ENCODE measurements around the gene TMEM187.

TMEM187 gene

DNA sequence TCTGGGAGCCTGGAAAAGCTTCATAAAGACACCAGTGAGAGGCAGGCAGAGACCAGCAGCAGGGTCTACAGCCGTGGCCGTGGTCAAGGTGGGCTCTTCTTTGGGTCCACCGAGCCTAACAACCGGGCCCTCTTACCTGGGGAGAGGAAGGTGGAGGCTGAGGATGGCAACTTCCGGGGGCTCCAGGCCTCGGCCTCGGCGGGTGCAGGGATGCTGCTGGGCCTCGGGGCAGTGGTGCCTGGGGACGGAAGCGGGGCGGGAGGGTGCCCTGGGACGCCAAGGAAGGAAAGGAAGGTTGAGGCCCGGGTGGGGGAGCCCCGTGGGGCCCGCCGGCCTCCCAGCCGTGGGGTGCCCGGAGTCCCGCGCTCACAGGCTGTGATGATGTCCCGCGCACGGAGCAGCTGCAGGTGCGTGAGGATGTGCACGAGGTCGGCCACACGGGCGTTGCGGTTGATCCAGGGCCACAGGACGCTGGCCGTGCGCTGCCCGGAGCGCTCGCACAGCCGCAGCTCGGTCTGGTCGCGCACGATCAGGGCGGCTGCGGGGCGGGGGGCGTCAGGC is 46.6 kb downstream of the TMEM187 start:
- DNase-seq (ENCODE audit: low read depth in 1 of 2, low spot score in 1 of 2): no peak

DNA sequence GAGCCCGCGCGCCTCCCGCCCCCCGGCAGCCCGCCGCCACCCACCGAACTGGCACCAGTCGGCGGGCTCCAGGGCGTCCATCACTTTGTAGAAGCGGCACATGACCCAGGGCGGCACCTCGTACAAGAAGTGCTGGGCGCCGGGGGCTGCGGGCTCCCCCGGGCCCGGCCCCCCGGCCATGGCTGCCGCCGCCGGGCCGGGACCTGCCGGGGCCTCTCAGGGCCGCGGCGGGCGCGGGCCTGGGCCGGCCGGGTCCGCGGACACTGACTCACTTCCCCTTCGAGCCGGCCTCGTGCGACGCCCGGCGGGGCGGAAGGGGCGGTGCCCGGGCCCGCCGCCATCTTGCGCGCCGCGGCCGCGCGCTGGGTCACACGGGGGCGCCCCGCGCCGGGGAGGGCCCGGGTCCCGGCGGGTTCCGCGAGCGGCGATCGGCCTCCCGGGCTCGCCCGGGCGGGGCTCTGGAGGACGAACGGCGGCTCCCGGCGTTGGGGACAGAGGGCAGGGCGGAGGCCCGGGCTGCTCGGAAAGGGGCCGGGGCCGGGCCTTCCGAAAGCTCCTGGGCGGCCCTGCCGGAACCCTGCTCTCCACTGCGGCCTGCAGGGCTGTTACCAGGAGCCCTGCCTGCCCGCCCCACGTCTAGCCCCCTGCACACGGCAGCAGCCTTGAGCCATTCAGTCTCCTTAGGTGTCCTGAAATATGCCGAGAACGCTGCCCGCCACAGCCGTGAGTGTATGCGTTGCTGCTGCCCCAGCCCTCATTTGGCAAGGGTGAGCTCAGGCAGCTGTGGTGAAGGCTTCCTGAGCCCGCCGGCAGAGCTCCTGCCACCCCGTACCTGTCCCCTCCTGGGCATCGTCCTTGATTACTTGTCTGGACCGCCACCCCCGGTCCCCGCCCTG is 47.3 kb downstream of the TMEM187 start, which contains the start of gene IRAK1:
Gene IRAK1 (minus strand): TSS at position 270 of the 896 bp plus-strand sequence. CDS start 90 bp downstream, at position 180.
- peak in 1 of 2 donors; percentile 49 for DNase-seq (ENCODE audit: low read depth in 1 of 2, low spot score in 1 of 2)

DNA sequence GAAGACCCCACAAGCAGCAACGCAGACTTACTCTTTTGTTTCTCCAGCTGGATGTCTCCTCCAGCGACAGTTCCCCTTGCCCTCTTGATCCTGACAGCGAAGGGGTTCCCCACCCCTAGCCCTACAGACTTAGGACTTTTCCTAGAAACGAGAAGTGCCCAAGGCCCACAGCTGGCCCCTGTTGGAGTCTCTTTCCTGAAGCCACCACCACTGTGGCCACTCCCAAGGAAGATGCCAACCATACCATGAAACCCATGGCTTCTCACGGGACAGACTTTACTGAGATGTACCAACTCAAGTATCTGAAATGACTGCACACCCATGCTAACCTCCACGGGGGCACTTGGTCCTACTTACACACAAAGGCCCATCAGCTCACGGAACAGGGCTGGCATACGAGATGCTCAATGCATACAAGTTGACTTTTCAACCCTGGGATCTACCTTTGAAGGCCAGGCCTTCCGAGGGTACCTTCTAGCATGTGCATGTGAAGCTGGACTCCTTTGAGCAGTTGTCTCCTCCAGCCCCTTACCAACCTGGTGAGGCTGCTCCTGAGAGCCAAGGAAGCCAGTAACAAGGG is 48.1 kb downstream of the TMEM187 start:
- DNase-seq (ENCODE audit: low read depth in 1 of 2, low spot score in 1 of 2): no peak

DNA sequence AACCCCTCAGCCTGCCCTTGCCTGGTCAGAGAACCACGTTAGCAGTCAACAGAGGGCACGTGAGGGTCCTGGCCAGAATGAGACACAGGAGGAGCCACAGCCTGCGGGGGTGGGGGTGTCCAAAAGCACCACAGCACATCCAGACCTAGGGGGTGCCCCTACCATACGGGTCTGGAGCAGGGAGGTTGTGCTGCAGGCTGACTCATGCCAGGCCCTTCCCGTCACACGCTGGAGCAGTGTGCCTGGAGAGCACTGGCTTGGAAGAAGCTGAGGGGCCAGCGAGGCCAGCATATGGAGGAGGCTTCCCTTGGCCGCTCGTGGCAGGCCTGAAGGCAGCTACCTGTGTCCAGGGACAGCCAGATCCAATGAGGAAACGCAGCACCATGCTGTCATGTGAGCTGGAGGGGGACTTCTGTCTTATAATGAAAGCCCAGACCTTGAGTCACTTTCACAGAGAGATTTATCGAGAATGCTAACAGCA is 48.6 kb downstream of the TMEM187 start:
- DNase-seq (ENCODE audit: low read depth in 1 of 2, low spot score in 1 of 2): no peak

DNA sequence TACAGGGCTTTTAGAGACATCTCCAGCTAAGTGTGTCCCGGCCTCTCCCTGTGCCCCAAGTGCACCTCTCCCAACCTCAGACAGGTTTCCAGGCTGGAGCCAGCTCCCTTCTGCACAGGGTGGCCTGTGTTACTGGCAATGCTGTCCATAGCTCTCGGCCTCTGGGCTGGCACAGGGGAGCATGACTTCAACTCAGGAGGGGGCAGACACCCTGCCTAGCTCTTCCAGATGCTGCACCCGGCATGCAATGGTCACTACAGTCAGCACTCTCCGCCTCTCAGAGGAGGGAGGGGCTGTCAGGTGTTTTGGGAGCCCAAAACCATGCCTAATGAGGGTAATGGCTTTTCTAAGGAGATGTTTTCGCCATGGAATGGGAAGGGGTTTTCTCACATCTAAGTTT is 49.6 kb downstream of the TMEM187 start:
- no peak for DNase-seq (ENCODE audit: low read depth in 1 of 2, low spot score in 1 of 2)

DNA sequence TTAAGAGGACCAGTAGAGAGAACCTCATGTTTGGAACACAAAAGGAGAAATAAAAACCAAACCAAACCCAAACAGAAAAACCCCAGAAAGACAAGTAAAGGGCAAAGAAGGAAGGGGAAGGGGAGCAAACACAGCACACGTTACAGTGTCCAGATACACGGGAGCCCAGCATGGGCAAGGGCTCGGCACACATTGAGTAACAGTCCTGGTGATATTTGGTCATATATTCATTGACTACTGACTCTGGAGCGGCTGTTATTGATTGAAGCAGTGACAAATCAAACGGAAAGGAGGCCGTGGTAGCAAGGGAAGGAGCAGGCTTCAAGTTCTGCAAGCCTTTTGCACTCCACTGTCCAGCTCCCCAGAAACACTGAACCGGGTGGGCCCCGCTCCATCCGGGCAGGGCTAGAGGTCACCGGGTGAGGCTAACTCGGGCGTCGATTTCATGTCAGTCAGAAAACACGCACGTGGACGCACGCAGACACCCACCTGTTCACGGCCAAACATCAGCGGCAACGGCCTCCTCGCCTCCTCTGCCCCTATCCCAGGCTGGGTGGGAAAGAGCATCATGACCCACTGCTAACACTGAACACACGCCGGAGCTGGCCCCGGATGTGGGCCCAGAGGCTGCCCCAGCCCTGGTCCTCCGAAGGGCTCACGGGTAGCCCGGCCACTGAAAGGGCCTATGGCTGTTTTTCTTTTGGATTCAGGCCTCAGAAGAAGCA is 50.9 kb downstream of the TMEM187 start:
- no peak for DNase-seq (ENCODE audit: low read depth in 1 of 2, low spot score in 1 of 2)

DNA sequence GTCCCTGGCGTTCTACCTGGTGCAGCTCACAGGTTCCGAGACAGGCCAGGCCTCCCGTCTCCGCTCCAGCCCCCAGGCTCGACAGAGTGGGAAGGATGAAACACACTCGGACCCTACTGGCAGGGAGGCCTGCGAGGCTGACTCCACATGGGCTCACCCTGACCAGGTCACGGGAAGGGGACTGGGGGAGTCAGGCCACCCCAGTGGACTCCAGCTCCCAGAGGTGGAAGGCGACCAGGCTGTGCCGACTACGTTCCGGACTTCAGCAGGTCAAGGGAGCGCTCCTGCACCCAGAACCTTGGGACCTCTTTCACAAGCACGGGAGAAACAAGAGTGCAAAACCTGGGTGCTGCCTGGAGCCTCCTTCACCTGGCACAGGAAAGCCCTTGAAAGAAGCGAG is 51.7 kb downstream of the TMEM187 start:
- no peak for DNase-seq (ENCODE audit: low read depth in 1 of 2, low spot score in 1 of 2)

DNA sequence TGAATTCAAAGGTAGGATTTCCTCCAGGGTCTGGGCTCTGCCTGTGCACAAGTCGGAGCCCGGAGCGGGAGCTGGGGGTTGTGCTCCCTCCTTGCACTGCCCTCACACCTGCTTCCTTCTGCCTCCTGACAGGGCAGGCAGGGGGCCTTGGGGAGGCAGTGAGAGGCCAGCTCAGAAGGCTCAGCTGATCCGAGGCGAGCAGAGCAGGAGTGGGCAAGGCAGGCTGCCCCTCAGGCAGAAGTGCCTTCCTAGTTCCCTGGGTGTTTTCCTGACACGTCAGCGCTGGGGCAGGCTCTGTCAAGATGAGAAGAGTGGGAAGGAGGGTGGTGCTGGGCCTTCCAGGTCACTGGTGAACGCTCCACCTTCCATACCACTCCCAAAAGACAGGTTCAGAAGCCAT is 52.7 kb downstream of the TMEM187 start:
- DNase-seq (ENCODE audit: low read depth in 1 of 2, low spot score in 1 of 2): no peak

DNA sequence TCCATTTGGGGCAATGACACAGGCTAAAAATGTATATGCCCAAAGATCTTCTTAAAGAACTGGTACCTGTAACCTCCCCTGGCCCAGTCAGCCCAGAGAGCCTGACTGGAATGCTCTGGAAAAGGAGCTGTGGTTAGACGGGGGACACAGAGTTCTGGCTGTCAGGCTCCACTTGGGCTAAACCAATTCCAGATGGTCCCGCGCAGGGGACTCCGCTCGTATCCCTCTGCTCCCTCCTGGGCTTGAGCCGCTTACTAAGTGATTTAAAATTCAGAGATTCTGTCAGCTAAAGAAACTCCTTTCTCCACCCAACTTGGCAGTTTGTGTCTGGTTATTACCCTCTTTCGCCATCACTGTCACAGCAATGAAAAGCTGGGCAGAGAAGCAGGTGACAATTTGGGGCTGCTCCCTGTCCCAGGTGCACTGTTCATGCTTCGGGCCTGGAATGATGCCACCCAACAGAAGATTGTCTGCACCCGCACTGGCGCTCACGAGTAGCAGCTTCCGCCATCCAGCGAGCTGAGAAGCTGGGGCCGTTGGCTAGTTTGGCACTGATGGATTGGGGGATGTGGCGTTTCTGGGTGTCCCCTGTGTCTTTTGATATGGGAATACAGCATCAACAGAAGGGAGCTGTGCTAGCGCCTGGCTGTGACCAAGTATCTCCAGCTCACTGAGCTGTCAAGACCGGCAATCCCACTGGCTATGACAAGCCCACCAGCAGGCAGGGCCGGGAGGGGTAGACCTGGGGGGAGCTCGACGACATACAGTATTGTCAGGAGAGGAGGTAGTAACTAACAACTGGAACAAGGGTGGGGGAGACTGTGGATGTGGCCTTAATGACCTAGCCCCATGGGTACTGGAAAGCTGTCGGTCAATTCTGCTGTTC is 53.8 kb downstream of the TMEM187 start:
- DNase-seq (ENCODE audit: low read depth in 1 of 2, low spot score in 1 of 2): no peak

DNA sequence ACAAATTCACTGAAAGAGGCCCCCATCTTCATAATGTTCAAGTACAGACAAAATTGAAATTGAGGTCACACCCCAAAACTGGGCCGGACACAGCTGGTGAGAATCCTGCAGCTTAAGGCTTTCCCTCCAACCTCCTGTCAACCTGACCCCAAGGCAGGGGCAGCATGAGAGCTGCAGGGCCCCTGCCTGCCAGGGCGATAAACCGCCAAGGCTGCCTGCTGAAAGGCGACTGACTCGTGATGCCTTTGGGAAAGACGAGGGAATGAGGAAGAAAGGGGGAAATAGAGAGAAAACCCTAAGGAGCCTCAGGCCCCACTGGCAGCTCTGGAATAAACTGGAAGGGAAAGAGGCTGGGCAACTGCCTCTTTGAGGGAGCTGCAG is 54.5 kb downstream of the TMEM187 start:
- DNase-seq (ENCODE audit: low read depth in 1 of 2, low spot score in 1 of 2): no peak

DNA sequence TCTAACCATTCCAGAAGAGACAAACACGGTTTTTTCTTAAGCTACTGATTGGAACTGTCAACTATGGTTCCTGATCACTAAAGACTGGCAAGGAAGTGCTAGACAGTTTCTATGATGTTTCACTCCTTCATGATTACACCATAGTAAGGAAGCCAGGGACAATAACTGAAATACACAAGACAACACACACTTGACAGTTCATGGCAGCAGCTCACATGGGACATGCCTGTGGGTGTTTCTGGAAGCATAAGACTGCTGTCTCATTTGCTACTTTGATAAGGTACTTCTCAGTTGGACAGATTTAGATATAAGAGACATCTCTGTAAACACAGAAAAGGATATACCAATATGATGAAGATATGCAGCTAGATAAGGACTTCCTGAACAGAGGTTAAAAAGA is 55.4 kb downstream of the TMEM187 start:
- DNase-seq (ENCODE audit: low read depth in 1 of 2, low spot score in 1 of 2): no peak

DNA sequence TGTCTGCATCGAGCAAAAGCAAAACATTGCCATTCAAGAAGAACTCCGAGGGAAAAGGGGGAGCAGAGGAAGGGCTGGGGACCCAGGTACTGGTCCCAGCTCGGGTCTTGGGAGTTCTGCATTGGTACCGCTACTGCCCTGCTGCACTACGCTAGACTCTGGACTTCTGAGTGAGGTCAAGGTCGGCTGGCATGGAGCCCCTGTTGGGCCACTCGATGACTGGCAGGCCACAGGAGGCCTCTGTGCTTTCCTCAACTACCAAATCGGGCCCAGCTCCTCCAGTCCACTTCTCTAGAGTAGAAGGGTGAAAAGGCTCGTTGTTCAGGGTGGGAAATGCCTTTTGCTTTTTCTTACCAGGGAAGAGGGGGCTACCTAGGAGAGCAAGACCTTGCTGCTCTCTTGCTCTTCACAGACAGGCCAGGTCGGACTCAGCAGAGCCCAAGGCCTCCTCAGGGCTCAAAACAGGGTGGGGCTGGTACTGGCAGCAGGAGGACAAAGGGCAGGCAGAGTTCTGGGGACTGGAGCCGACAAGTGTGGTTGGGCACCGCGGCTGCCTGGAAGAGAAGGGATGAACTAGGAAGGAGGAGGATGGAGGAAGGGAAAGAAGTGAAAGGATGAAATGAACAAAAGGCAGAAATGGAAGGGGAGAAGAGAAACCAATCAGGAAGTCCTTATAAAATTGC is 56.1 kb downstream of the TMEM187 start:
- no peak for DNase-seq (ENCODE audit: low read depth in 1 of 2, low spot score in 1 of 2)

DNA sequence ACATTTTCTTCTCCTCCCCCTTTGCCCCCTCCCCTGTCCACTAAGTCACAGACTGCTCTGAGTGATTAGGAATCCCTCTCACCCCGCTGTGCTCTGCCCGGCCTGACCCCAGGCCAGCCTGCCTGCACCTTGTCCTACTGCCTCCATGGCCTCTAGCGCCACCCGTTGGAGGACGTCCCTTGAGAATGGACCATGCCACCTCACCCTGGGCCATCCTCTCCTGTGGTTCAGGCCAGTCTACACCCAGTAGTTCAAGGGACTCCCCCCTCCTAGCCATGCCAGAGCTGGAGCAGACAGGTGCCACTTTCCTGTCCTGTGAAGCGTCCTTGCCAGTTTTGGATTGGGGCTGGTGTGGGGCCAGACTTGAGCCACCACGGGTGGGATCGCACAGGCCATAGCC is 56.9 kb downstream of the TMEM187 start:
- DNase-seq (ENCODE audit: low read depth in 1 of 2, low spot score in 1 of 2): no peak

DNA sequence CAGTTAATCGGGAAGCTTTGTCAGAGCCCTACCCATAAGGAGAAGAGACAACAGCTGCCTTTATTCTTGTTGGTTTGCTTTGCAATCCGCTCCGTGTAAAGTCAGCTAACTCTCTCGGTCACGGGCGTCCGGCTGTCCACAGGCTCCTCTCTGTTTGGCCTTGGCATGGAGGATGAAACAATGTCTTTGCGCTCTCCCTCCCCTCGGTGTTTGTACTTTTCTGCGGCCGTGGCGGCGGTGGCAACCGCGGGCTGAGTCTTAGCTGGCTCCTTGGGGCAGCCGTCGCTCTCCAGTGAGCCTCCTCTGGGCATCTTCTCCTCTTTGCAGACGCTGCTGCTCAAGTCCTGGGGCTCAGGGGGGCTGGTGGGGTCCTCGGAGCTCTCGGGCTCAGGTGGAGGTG is 57.7 kb downstream of the TMEM187 start:
- DNase-seq (ENCODE audit: low read depth in 1 of 2, low spot score in 1 of 2): no peak

DNA sequence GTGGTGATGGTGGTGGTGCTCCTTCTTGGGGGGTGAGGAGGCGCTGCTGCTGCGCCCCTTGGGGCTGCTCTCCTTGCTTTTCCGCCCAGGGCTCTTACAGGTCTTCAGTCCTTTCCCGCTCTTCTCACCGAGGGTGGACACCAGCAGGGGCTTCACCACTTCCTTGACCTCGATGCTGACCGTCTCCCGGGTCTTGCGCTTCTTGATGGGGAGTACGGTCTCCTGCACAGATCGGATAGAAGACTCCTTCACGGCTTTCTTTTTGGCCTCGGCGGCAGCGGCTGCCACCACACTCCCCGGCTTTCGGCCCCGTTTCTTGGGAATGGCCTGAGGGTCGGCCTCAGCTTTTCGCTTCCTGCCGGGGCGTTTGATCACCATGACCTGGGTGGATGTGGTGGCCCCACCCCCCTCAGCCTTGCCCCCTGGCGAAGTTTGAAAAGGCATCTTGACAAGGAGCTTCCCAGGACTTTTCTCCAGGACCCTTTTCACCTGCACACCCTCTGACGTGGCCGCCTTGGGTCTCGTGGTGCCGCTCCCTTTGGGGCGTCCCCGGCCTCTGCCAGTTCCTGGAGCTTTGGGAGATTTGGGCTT is 58.3 kb downstream of the TMEM187 start:
- DNase-seq (ENCODE audit: low read depth in 1 of 2, low spot score in 1 of 2): no peak

DNA sequence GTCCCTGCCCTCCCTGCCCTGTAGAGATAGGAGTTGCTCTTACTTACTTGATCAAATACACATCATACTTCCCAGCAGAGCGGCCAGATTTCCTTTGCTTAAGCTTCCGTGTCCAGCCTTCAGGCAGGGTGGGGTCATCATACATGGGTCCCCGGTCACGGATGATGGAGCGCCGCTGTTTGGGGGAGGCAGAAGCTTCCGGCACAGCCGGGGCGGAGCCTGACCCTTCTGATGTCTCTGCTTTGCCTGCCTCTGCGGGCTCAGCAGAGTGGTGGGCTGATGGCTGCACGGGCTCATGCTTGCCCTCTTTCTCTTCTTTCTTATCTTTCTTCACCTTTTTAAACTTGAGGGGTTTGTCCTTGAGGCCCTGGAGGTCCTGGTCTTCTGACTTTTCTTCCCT is 59.6 kb downstream of the TMEM187 start:
- no peak for DNase-seq (ENCODE audit: low read depth in 1 of 2, low spot score in 1 of 2)

DNA sequence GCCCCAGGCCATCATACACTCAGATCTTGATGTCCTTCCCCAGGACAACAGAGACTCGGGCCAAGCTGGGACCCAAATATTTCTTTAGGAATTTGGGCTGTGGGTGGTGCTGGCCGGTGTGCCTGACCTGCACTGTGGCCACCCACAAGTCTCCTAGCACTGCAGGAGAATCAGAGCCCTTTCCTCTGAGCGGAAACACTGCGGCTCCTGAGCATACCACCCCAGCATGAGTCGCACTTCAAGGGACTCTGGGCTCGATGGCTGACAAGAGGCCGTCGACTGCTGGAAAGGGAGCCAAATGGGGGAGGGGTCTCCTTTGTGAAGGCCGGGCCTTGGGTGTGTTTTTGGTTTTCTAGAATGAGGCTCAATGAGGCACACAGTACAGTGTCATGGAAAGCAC is 60.1 kb downstream of the TMEM187 start:
- no peak for DNase-seq (ENCODE audit: low read depth in 1 of 2, low spot score in 1 of 2)
